GM12878 (cell line): ENCODE results near the gene CHURC1. TPM values are rescaled to one million over a fixed set of nuclear protein-coding genes. Genes with fewer than 3 reads are reported as not detected.

Experiments
- ATAC-seq: fragments of 200-7000 bp; cut with Tn5 transposase; 3 replicates; pipeline ENCODE4 v1.9.1; 2020; ENCODE audit warnings: mild to moderate bottlenecking, moderate library complexity
- BruUV-seq: library from RNA; stranded (reverse); fragments of 400-500 nt; replicated peaks from 2 replicates; lab custom pipeline; 2021; lab: Mats Ljungman, UMichigan
- CTCF ChIA-PET: fragments of 300-600 bp; sonication (Branson Sonifier 250); formaldehyde crosslinking; extraction: SDS; loops from one replicate; lab custom pipeline; 2021; ENCODE audit warnings: inconsistent platforms; lab: Yijun Ruan, JAX
- POLR2A ChIA-PET: fragments of 350-600 bp; formaldehyde crosslinking; extraction: SDS; loops from one replicate; lab custom pipeline; 2021; ENCODE audit warnings: inconsistent platforms; lab: Charles Lee
- RAD21 ChIA-PET: fragments of 300-600 bp; sonication (Branson Sonifier 250); formaldehyde crosslinking; loops from one replicate; lab custom pipeline; 2023; ENCODE audit warnings: antibody characterized with exemption; ENCODE audit not compliant: unreplicated experiment; lab: Charles Lee
- SMC1A ChIA-PET: fragments of 300-600 bp; sonication (Branson Sonifier 250); formaldehyde crosslinking; loops from one replicate; lab custom pipeline; 2023; ENCODE audit not compliant: unreplicated experiment, uncharacterized antibody; lab: Charles Lee
- DNase-seq: peaks from one replicate; pipeline ENCODE4 v3.0.0-alpha.2; 2011; ENCODE audit warnings: low read depth, low spot score
- FAIRE-seq: peaks from 3 replicates; lab custom pipeline; 2011; peaks lifted over from hg19 to GRCh38; lab: Jason Lieb, UNC
- H2AFZ ChIP-seq: 2 replicates; pipeline ENCODE4 v1.6.0; 2011; ENCODE audit warnings: low read depth, low read length, control low read depth; ENCODE audit not compliant: control insufficient read depth
- H3K27ac ChIP-seq: 2 replicates; pipeline ENCODE4 v1.5.1; 2011; ENCODE audit warnings: control low read depth; ENCODE audit not compliant: control insufficient read depth, insufficient read depth
- H3K27me3 ChIP-seq, 2 experiments: replicated peaks in 1 of 2; 2 replicates each; pipeline versions ENCODE4 v1.6.0 to v1.6.1; 2011; ENCODE audit warnings: low read length in 1 of 2; ENCODE audit not compliant: control insufficient read depth in 2 of 2, insufficient read depth in 2 of 2
- H3K36me3 ChIP-seq, 2 experiments: 2 replicates each; pipeline ENCODE4 v1.5.1; 2011; ENCODE audit warnings: low read length in 1 of 2; ENCODE audit not compliant: control insufficient read depth in 2 of 2, insufficient read depth in 2 of 2
- H3K4me1 ChIP-seq: 2 replicates; pipeline ENCODE4 v1.6.1; 2011; ENCODE audit warnings: mild to moderate bottlenecking, low read length, moderate library complexity, mixed read lengths; ENCODE audit not compliant: control insufficient read depth, insufficient read depth
- H3K4me2 ChIP-seq: 2 replicates; pipeline ENCODE4 v1.6.0; 2011; ENCODE audit warnings: control low read depth; ENCODE audit not compliant: control insufficient read depth, insufficient read depth
- H3K4me3 ChIP-seq: fragments of 200-600 bp; sonication (generic); 2 replicates; pipeline ENCODE4 v1.5.1; 2016
- H3K79me2 ChIP-seq: 2 replicates; pipeline ENCODE4 v1.6.0; 2011; ENCODE audit warnings: low read length; ENCODE audit not compliant: control insufficient read depth, insufficient read depth
- H3K9ac ChIP-seq: 2 replicates; pipeline ENCODE4 v1.8.0; 2011; ENCODE audit warnings: low read length, control low read depth, mixed read lengths; ENCODE audit not compliant: control insufficient read depth, insufficient read depth
- H3K9me3 ChIP-seq: replicated peaks from 3 replicates; pipeline ENCODE4 v1.5.1; 2011; ENCODE audit warnings: mild to moderate bottlenecking, low read length; ENCODE audit not compliant: control insufficient read depth, insufficient read depth
- H4K20me1 ChIP-seq: 2 replicates; pipeline ENCODE4 v1.6.0; 2011; ENCODE audit not compliant: control insufficient read depth, insufficient read depth
- BACH1 ChIP-seq: fragments of 450-650 bp; IDR thresholded peaks from 2 replicates; pipeline ENCODE4 v1.6.1; 2017; ENCODE audit warnings: mild to moderate bottlenecking, borderline replicate concordance
- BHLHE40 ChIP-seq, 2 experiments: fragments of 450-650 bp in 1 of 2; IDR thresholded peaks; 2 replicates each; pipeline ENCODE4 v1.6.1; 2011 to 2017; ENCODE audit warnings: low read depth in 2 of 2, borderline replicate concordance in 1 of 2, improper control_type of control experiment in 1 of 2, low read length in 1 of 2, mild to moderate bottlenecking in 1 of 2
- CHD2 ChIP-seq: IDR thresholded peaks from 2 replicates; pipeline ENCODE4 v1.6.1; 2011; ENCODE audit warnings: low read depth, low read length, improper control_type of control experiment, borderline replicate concordance
- IRF4 ChIP-seq: IDR thresholded peaks from 2 replicates; pipeline ENCODE4 v1.6.1; 2011; ENCODE audit warnings: low read depth, low read length
- KDM1A ChIP-seq: fragments of 200-600 bp; sonication (generic); IDR thresholded peaks from 2 replicates; pipeline ENCODE4 v1.6.1; 2016; ENCODE audit warnings: borderline replicate concordance
- LARP7 ChIP-seq: fragments of 450-650 bp; IDR thresholded peaks from 2 replicates; pipeline ENCODE4 v1.6.1; 2017; ENCODE audit warnings: mild to moderate bottlenecking
- MEF2B ChIP-seq: fragments of 450-650 bp; IDR thresholded peaks from 2 replicates; pipeline ENCODE4 v1.6.1; 2018; ENCODE audit warnings: mild to moderate bottlenecking, moderate library complexity; ENCODE audit not compliant: partially characterized antibody, poor library complexity, severe bottlenecking
- MTA2 ChIP-seq: fragments of 450-650 bp; IDR thresholded peaks from 2 replicates; pipeline ENCODE4 v1.6.1; 2016; ENCODE audit warnings: low read depth, mild to moderate bottlenecking, moderate library complexity
- MTA3 ChIP-seq: IDR thresholded peaks from 2 replicates; pipeline ENCODE4 v1.6.1; 2012; ENCODE audit warnings: low read length, inconsistent platforms, borderline replicate concordance
- MXI1 ChIP-seq: fragments of 150-350 bp; IDR thresholded peaks from 2 replicates; pipeline ENCODE4 v1.6.1; 2011; ENCODE audit warnings: low read depth, mild to moderate bottlenecking, inconsistent platforms, low read length, improper control_type of control experiment
- NBN ChIP-seq: fragments of 450-650 bp; IDR thresholded peaks from 2 replicates; pipeline ENCODE4 v1.6.1; 2016
- PAX5 ChIP-seq: IDR thresholded peaks from 2 replicates; pipeline ENCODE4 v1.6.1; 2011; ENCODE audit warnings: low read depth, low read length, borderline replicate concordance
- RFX5 ChIP-seq: IDR thresholded peaks from 2 replicates; pipeline ENCODE4 v1.6.1; 2011; ENCODE audit warnings: low read depth, low read length, improper control_type of control experiment
- SREBF2 ChIP-seq: IDR thresholded peaks from 2 replicates; pipeline ENCODE4 v1.6.1; 2012; ENCODE audit warnings: mild to moderate bottlenecking, low read length
- TCF3 ChIP-seq: IDR thresholded peaks from 2 replicates; pipeline ENCODE4 v1.6.1; 2012; ENCODE audit warnings: low read depth, mild to moderate bottlenecking, low read length, borderline replicate concordance; ENCODE audit not compliant: insufficient read depth
- TCF7 ChIP-seq: IDR thresholded peaks from 2 replicates; pipeline ENCODE4 v1.6.1; 2014; ENCODE audit warnings: antibody characterized with exemption, borderline replicate concordance
- WGBS: methylation state at CpG from one replicate; pipeline ENCODE4 v1.1.6; 2016; ENCODE audit warnings: low lambda C conversion rate; ENCODE audit not compliant: insufficient replicate concordance, insufficient coverage; ENCODE audit errors: missing lambda C conversion rate; 5-methylcytosine and 5-hydroxymethylcytosine counted together
- in situ Hi-C: fragments of 300-500 bp; cut with MboI; formaldehyde crosslinking; loops from 9 replicates; pipeline ENCODE4 v1.14.3; 2018; ENCODE audit warnings: mixed read lengths
- intact Hi-C: fragments of 100-400 bp; cut with micrococcal nuclease; formaldehyde crosslinking; loops from one replicate; pipeline ENCODE4 v1.14.2; 2022; ENCODE audit not compliant: unreplicated experiment
- polyA plus RNA-seq, 11 experiments: library from polyadenylated mRNA; depleted of rRNA in 4 of 11; unstranded in 6 of 11; stranded (reverse) in 5 of 11; fragments of >200 nt; fragmentation: Nextera tagmentation in 4 of 11; fragmentation: Illumina TruSeq in 1 of 11; extraction: Ambion mirVana in 4 of 11; extraction: Trizol in 1 of 11; gene quantifications; 1 replicate in 1 of 11; 2 replicates in 10 of 11; pipeline versions ENCODE4 v1.2.1 to v1.2.3, GENCODE V29; 2011 to 2016; ENCODE audit warnings: inconsistent platforms in 2 of 11, missing spikeins in 2 of 11, low read depth in 1 of 11
- total RNA-seq, 4 experiments: library from RNA; depleted of rRNA in 3 of 4; stranded (reverse); fragments of >200 nt in 3 of 4; fragmentation: Illumina TruSeq in 1 of 4; extraction: Trizol in 1 of 4; gene quantifications; 2 replicates each; pipeline versions ENCODE4 v1.2.1 to v1.2.3, GENCODE V29; 2013 to 2021
- TF ChIP-seq, protein P1 (sequence below): fragments of 450-650 bp; IDR thresholded peaks from 2 replicates; pipeline ENCODE4 v1.6.1; 2018; ENCODE audit warnings: mild to moderate bottlenecking, low read depth, moderate library complexity; ENCODE audit not compliant: partially characterized antibody
- TF ChIP-seq, protein P2 (sequence below): fragments of 450-650 bp; IDR thresholded peaks from 2 replicates; pipeline ENCODE4 v1.6.1; 2016; ENCODE audit warnings: mild to moderate bottlenecking
- TF ChIP-seq, protein P3 (sequence below): fragments of 150-350 bp; IDR thresholded peaks from 2 replicates; pipeline ENCODE4 v1.6.1; 2014; ENCODE audit warnings: mild to moderate bottlenecking, low read depth, low read length

CHURC1 gene
- total and polyA plus RNA-seq, 10 of the 15 experiments (the other 5 are each of a cell fraction or from before 2014, with no cell fraction given), result 41.0 to 421 (median 140) TPM

DNA sequence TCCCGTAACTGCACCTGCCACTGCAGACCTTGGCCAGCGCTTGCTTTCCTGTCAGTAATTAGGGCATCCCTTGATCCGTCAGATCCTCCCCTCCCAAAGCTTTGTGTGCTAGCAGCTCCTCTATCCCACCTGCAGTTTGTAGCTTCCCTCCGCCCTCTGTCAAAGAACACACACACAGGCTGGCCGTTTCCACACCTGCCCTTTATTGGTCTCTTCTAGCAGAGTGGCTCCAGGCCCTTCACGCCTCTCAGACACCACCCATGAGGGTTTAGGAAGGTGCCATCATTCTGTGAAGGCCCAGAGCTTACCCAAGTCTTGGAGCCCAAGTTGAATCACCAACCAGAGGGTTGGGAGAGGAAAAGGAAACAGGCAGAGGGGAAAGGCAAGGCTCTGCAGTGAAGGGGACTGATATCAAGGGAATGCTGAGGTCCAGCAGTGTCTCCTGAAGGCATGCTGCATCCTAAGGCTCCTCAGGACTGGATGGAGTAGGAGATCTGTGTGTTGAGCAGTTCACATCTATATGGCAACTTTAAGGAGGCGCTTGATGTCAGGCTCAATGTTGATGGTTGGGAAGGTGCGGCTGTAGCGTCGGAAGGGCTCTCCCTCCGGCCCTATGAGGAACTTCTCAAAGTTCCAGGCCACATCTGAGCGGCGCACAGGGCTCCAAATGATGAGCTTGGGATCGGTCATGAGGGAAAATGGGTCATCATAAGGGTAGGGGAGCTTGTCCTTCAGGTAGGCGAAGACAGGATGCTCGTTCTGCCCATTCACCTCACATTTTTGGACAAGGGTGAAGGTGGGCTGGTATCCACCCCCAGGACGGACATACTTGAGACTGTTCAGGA lies 24.9 kb downstream of the CHURC1 start:
- Histone ChIP-seq H3K27ac (no peak overlapping the region), H3K4me1 (no peaks in the 10 kb centered on the region), H3K4me2 (no peak overlapping the region), H3K9me3 (no peaks in the 10 kb centered on the region), H3K4me3 (no peak overlapping the region), H3K36me3 (peaks cover 4 to 5% of the 10 kb centered on the region in 2 experiments), H4K20me1 (no peaks in the 10 kb centered on the region), H3K79me2 (no peaks in the 10 kb centered on the region), H2AFZ (no peak overlapping the region), H3K27me3 (no peaks in the 10 kb centered on the region), H3K9ac (no peak overlapping the region)
- DNase-seq (no peak), ATAC-seq (no peak), FAIRE-seq (no peak)
- BruUV-seq, result no TSS peak
- SMC1A ChIA-PET, result interaction anchor here (0.7 to 0.8 kb wide), 2 partner anchors 13 to 20 kb away, joined by 3 to 4 read pairs; no protein-coding TSS in a partner anchor
- CTCF ChIA-PET, result interaction anchor here (0.6 to 1.0 kb wide), 3 partner anchors 22 to 28 kb away, joined by 3 to 5 read pairs (median 3); partner anchors contain the start of gene CHURC1
- POLR2A ChIA-PET, result interaction anchor here (0.5 to 0.7 kb wide), 2 partner anchors 11 to 49 kb away, joined by 3 read pairs; no protein-coding TSS in a partner anchor
- RAD21 ChIA-PET, result interaction anchor here (0.9 to 1.6 kb wide), 3 partner anchors 12 to 116 kb away, joined by 3 to 5 read pairs (median 4); no protein-coding TSS in a partner anchor
- in situ Hi-C loops (no loop called here), intact Hi-C loops (no loop called here)
- 95% methylated on average over 17 of the region's 17 CpGs for WGBS
- TF ChIP-seq IRF4 (no peak), MTA3 (no peak), PAX5 (no peak), MEF2B (no peak), NBN (no peak), KDM1A (no peak), TCF7 (no peak), MXI1 (no peak), MTA2 (no peak), BHLHE40 (IDR thresholded peaks at IDR 0.05; ENCODE audit: borderline replicate concordance in 1 of 2, low read depth in 2 of 2, low read length in 1 of 2) (no peak), SREBF2 (no peak), CHD2 (no peak), LARP7 (no peak), RFX5 (no peak), TCF3 (no peak), BACH1 (no peak)
- TF ChIP-seq, protein P1, sequence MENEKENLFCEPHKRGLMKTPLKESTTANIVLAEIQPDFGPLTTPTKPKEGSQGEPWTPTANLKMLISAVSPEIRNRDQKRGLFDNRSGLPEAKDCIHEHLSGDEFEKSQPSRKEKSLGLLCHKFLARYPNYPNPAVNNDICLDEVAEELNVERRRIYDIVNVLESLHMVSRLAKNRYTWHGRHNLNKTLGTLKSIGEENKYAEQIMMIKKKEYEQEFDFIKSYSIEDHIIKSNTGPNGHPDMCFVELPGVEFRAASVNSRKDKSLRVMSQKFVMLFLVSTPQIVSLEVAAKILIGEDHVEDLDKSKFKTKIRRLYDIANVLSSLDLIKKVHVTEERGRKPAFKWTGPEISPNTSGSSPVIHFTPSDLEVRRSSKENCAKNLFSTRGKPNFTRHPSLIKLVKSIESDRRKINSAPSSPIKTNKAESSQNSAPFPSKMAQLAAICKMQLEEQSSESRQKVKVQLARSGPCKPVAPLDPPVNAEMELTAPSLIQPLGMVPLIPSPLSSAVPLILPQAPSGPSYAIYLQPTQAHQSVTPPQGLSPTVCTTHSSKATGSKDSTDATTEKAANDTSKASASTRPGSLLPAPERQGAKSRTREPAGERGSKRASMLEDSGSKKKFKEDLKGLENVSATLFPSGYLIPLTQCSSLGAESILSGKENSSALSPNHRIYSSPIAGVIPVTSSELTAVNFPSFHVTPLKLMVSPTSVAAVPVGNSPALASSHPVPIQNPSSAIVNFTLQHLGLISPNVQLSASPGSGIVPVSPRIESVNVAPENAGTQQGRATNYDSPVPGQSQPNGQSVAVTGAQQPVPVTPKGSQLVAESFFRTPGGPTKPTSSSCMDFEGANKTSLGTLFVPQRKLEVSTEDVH, result no peak
- TF ChIP-seq, protein P2, sequence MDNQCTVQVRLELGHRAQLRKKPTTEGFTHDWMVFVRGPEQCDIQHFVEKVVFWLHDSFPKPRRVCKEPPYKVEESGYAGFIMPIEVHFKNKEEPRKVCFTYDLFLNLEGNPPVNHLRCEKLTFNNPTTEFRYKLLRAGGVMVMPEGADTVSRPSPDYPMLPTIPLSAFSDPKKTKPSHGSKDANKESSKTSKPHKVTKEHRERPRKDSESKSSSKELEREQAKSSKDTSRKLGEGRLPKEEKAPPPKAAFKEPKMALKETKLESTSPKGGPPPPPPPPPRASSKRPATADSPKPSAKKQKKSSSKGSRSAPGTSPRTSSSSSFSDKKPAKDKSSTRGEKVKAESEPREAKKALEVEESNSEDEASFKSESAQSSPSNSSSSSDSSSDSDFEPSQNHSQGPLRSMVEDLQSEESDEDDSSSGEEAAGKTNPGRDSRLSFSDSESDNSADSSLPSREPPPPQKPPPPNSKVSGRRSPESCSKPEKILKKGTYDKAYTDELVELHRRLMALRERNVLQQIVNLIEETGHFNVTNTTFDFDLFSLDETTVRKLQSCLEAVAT, result no peak
- TF ChIP-seq, protein P3, sequence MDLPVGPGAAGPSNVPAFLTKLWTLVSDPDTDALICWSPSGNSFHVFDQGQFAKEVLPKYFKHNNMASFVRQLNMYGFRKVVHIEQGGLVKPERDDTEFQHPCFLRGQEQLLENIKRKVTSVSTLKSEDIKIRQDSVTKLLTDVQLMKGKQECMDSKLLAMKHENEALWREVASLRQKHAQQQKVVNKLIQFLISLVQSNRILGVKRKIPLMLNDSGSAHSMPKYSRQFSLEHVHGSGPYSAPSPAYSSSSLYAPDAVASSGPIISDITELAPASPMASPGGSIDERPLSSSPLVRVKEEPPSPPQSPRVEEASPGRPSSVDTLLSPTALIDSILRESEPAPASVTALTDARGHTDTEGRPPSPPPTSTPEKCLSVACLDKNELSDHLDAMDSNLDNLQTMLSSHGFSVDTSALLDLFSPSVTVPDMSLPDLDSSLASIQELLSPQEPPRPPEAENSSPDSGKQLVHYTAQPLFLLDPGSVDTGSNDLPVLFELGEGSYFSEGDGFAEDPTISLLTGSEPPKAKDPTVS, result no peak
